Type B pancreatic cell (in vitro differentiated cells): ENCODE measurements around the gene ST6GALNAC3. TPM values are rescaled to one million over a fixed set of nuclear protein-coding genes. Genes with fewer than 3 reads are reported as not detected.

Experiments
- DNase-seq: peaks from one replicate; pipeline ENCODE4 v3.0.0; 2021; ENCODE audit warnings: mixed read lengths; ENCODE audit not compliant: unreplicated experiment; ENCODE audit errors: extremely low spot score
- H3K27ac Mint-ChIP-seq: 2 replicates; pipeline ENCODE4 v1.8.0; 2021; ENCODE audit warnings: mild to moderate bottlenecking, mixed read lengths
- H3K27me3 Mint-ChIP-seq: 2 replicates; pipeline ENCODE4 v1.8.0; 2021; ENCODE audit warnings: mixed read lengths
- H3K36me3 Mint-ChIP-seq: 2 replicates; pipeline ENCODE4 v1.8.0; 2021; ENCODE audit warnings: mixed read lengths
- H3K4me1 Mint-ChIP-seq: one replicate; pipeline ENCODE4 v1.8.0; 2021; ENCODE audit warnings: mixed read lengths; ENCODE audit not compliant: unreplicated experiment
- H3K4me3 Mint-ChIP-seq: 2 replicates; pipeline ENCODE4 v1.8.0; 2021; ENCODE audit warnings: mild to moderate bottlenecking, mixed read lengths
- H3K9me3 Mint-ChIP-seq: 2 replicates; pipeline ENCODE4 v1.8.0; 2021; ENCODE audit warnings: mixed read lengths
- CTCF ChIP-seq: fragments of 200-600 bp; sonication (generic); conservative IDR thresholded peaks from 2 replicates; pipeline ENCODE4 v1.5.0; 2021; ENCODE audit warnings: antibody characterized with exemption, mild to moderate bottlenecking
- total RNA-seq: library from RNA; stranded (reverse); gene quantifications from 2 replicates; pipeline ENCODE4 v1.2.1, GENCODE V29; 2021; ENCODE audit warnings: low replicate concordance

Gene ST6GALNAC3
- total RNA-seq, 1 donor from 2014 or later = 24.7 TPM

GRCh38 chr1:76430531-76430930 lies 356.0 kb downstream of the ST6GALNAC3 start:
- H3K27ac Mint-ChIP-seq = no peak overlapping the region
- peaks cover 6% of the 10 kb centered on the region for H3K9me3 Mint-ChIP-seq
- no peaks in the 10 kb centered on the region for H3K27me3 Mint-ChIP-seq

GRCh38 chr1:76433526-76433925 lies 359.0 kb downstream of the ST6GALNAC3 start:
- H3K36me3 Mint-ChIP-seq = no peaks in the 10 kb centered on the region
- DNase-seq = no peak
- H3K4me1 Mint-ChIP-seq = peaks cover 23% of the 10 kb centered on the region
- no peak overlapping the region for H3K4me3 Mint-ChIP-seq
- H3K27me3 Mint-ChIP-seq = no peaks in the 10 kb centered on the region
- no peak overlapping the region for H3K27ac Mint-ChIP-seq
- no peak for TF ChIP-seq CTCF
- H3K9me3 Mint-ChIP-seq = peaks cover 6% of the 10 kb centered on the region

More at GRCh38 chr1:76430531-76430930, 356.0 kb downstream of the ST6GALNAC3 start:
- Mint-ChIP-seq H3K4me3 (no peak overlapping the region), H3K36me3 (no peaks in the 10 kb centered on the region), H3K4me1 (peaks cover 23% of the 10 kb centered on the region)
- DNase-seq = no peak
- no peak for TF ChIP-seq CTCF

- no peaks in the 10 kb centered on the region for H3K4me1 Mint-ChIP-seq
- H3K36me3 Mint-ChIP-seq = no peaks in the 10 kb centered on the region
- no peak for DNase-seq
- no peaks in the 10 kb centered on the region for H3K9me3 Mint-ChIP-seq
- no peaks in the 10 kb centered on the region for H3K27me3 Mint-ChIP-seq
- H3K4me3 Mint-ChIP-seq = no peak overlapping the region
- no peak for TF ChIP-seq CTCF
- no peak overlapping the region for H3K27ac Mint-ChIP-seq
Observed at GRCh38 chr1:76443217-76443616, 368.7 kb downstream of the ST6GALNAC3 start.

- Mint-ChIP-seq H3K27me3 (no peaks in the 10 kb centered on the region), H3K4me1 (no peaks in the 10 kb centered on the region), H3K4me3 (no peak overlapping the region), H3K27ac (peak overlapping the region; percentile 39), H3K36me3 (peaks cover under 1% of the 10 kb centered on the region), H3K9me3 (peaks cover under 1% of the 10 kb centered on the region)
- DNase-seq = no peak
- no peak for TF ChIP-seq CTCF
Observed at GRCh38 chr1:76444773-76445172, 370.2 kb downstream of the ST6GALNAC3 start.

- Mint-ChIP-seq H3K9me3 (peaks cover 38% of the 10 kb centered on the region), H3K4me1 (no peaks in the 10 kb centered on the region), H3K36me3 (peaks cover 20% of the 10 kb centered on the region), H3K27ac (no peak overlapping the region), H3K27me3 (no peaks in the 10 kb centered on the region), H3K4me3 (no peak overlapping the region)
- TF ChIP-seq CTCF = no peak
- DNase-seq = no peak
Observed at GRCh38 chr1:76450229-76450628, 375.7 kb downstream of the ST6GALNAC3 start.

GRCh38 chr1:76463278-76463677 lies 388.7 kb downstream of the ST6GALNAC3 start:
- Mint-ChIP-seq H3K36me3 (no peaks in the 10 kb centered on the region), H3K4me3 (no peak overlapping the region), H3K4me1 (peaks cover 5% of the 10 kb centered on the region), H3K27me3 (no peaks in the 10 kb centered on the region), H3K27ac (no peak overlapping the region), H3K9me3 (no peaks in the 10 kb centered on the region)
- no peak for TF ChIP-seq CTCF
- no peak for DNase-seq
